B cell (primary cell): Measurements from ENCODE around the gene LRRC40. TPM values are rescaled to one million over a fixed set of nuclear protein-coding genes. Genes with fewer than 3 reads are reported as not detected.

Source experiments
- ATAC-seq: fragments of 200-7000 bp; cut with Tn5 transposase; one replicate; pipeline ENCODE4 v1.10.0; 2021; ENCODE audit warnings: low read depth, mild to moderate bottlenecking, moderate number of reproducible peaks, moderate library complexity
- CTCF ChIA-PET: fragments of 350-600 bp; sonication (Branson Sonifier 250); formaldehyde crosslinking; loops from one replicate; lab custom pipeline; 2021; ENCODE audit warnings: antibody characterized with exemption, inconsistent platforms; lab: Charles Lee
- POLR2A ChIA-PET: fragments of 350-600 bp; sonication (Branson Sonifier 250); formaldehyde crosslinking; loops from one replicate; lab custom pipeline; 2021; ENCODE audit warnings: antibody characterized with exemption; lab: Charles Lee
- DNase-seq: peaks from one replicate; pipeline ENCODE4 v3.0.0; 2013
- H2AFZ ChIP-seq: 2 replicates; pipeline ENCODE4 v1.6.1; 2012; ENCODE audit warnings: mild to moderate bottlenecking, low read depth, low read length; ENCODE audit not compliant: insufficient read depth, poor library complexity, severe bottlenecking
- H3K27ac ChIP-seq, 2 donors: 1 replicate in 1 of 2; 2 replicates in 1 of 2; pipeline ENCODE4 v1.5.1; 2012 to 2013; ENCODE audit warnings: low read length in 2 of 2, mild to moderate bottlenecking in 2 of 2, moderate library complexity in 1 of 2
- H3K27me3 ChIP-seq, 4 experiments: fragments of 200-600 bp in 1 of 4; sonication (generic) in 1 of 4; replicated peaks in 1 of 4; 1 replicate in 2 of 4; 2 replicates in 2 of 4; pipeline versions ENCODE4 v1.6.1 to v1.7.0; 2013 to 2016; ENCODE audit warnings: low read length in 3 of 4, mild to moderate bottlenecking in 2 of 4, mixed read lengths in 1 of 4, moderate library complexity in 1 of 4; ENCODE audit not compliant: insufficient read depth in 4 of 4, control insufficient read depth in 3 of 4; ENCODE audit errors: control extremely low read depth in 1 of 4
- H3K36me3 ChIP-seq, 2 experiments: replicated peaks in 1 of 2; 1 replicate in 1 of 2; 2 replicates in 1 of 2; pipeline versions ENCODE4 v1.6.1 to v1.7.1; 2013; ENCODE audit warnings: low read length in 1 of 2; ENCODE audit not compliant: insufficient read depth in 2 of 2, control insufficient read depth in 1 of 2; ENCODE audit errors: control extremely low read depth in 1 of 2, extremely low read depth in 1 of 2
- H3K4me1 ChIP-seq, 2 donors: fragments of 200-600 bp in 1 of 2; sonication (generic) in 1 of 2; 1 replicate in 1 of 2; 2 replicates in 1 of 2; pipeline versions ENCODE4 v1.5.1 to v1.6.1; 2013 to 2017; ENCODE audit warnings: low read length in 2 of 2; ENCODE audit not compliant: control insufficient read depth in 2 of 2, insufficient read depth in 2 of 2
- H3K4me2 ChIP-seq: replicated peaks from 2 replicates; pipeline ENCODE3; 2012; ENCODE audit warnings: mild to moderate bottlenecking, low read depth, low read length; ENCODE audit not compliant: poor library complexity, severe bottlenecking
- H3K4me3 ChIP-seq, 5 experiments: fragments of 200-600 bp in 1 of 5; sonication (generic) in 1 of 5; 1 replicate in 3 of 5; 2 replicates in 2 of 5; pipeline versions ENCODE4 v1.5.1 to v1.7.0; 2011 to 2016; ENCODE audit warnings: low read length in 4 of 5, mild to moderate bottlenecking in 4 of 5, low read depth in 2 of 5, control low read depth in 1 of 5, moderate library complexity in 1 of 5; ENCODE audit not compliant: insufficient read depth in 1 of 5; ENCODE audit errors: control extremely low read depth in 1 of 5, extremely low read depth in 1 of 5
- H3K79me2 ChIP-seq: fragments of 200-600 bp; sonication (generic); one replicate; pipeline ENCODE4 v1.6.0; 2016; ENCODE audit warnings: low read length; ENCODE audit not compliant: control insufficient read depth, insufficient read depth
- H3K9ac ChIP-seq: fragments of 200-600 bp; sonication (generic); 2 replicates; pipeline ENCODE4 v1.6.1; 2017; ENCODE audit warnings: mild to moderate bottlenecking, low read length, moderate library complexity
- H3K9me3 ChIP-seq, 3 donors: one replicate each; pipeline versions ENCODE4 v1.6.1 to v1.7.1; 2013; ENCODE audit warnings: low read length in 2 of 3; ENCODE audit not compliant: control insufficient read depth in 2 of 3, insufficient read depth in 1 of 3; ENCODE audit errors: control extremely low read depth in 1 of 3
- H4K20me1 ChIP-seq: 2 replicates; pipeline ENCODE4 v1.6.0; 2012; ENCODE audit warnings: mild to moderate bottlenecking, low read length; ENCODE audit not compliant: insufficient read depth, control insufficient read depth, poor library complexity, severe bottlenecking
- H3K27ac Mint-ChIP-seq: one replicate; pipeline ENCODE4 v1.8.0; 2021; ENCODE audit warnings: mixed read lengths
- H3K27me3 Mint-ChIP-seq: one replicate; pipeline ENCODE4 v1.8.0; 2021; ENCODE audit warnings: mixed read lengths
- H3K4me1 Mint-ChIP-seq: one replicate; pipeline ENCODE4 v1.8.0; 2021; ENCODE audit warnings: mixed read lengths
- H3K4me3 Mint-ChIP-seq: one replicate; pipeline ENCODE4 v1.8.0; 2021; ENCODE audit warnings: mixed read lengths
- H3K9me3 Mint-ChIP-seq: one replicate; pipeline ENCODE4 v1.8.0; 2022; ENCODE audit warnings: mixed read lengths; ENCODE audit not compliant: insufficient read depth
- CTCF ChIP-seq: fragments of 200-600 bp; IDR thresholded peaks from one replicate; pipeline ENCODE4 v1.8.0; 2022; ENCODE audit warnings: antibody characterized with exemption, mild to moderate bottlenecking
- EZH2 ChIP-seq: IDR thresholded peaks from 2 replicates; pipeline ENCODE4 v1.6.1; 2012; ENCODE audit warnings: borderline replicate concordance, low read depth, mild to moderate bottlenecking, moderate library complexity, low read length; ENCODE audit not compliant: insufficient read depth, poor library complexity, severe bottlenecking
- WGBS: methylation state at CpG from one replicate; pipeline ENCODE4 v1.1.5; 2013; ENCODE audit warnings: missing lambda C conversion rate; ENCODE audit not compliant: insufficient coverage; 5-methylcytosine and 5-hydroxymethylcytosine counted together
- intact Hi-C: fragments of 100-400 bp; cut with micrococcal nuclease; formaldehyde crosslinking; loops from one replicate; pipeline ENCODE4 v1.10.0; 2022
- polyA plus RNA-seq: library from polyadenylated mRNA; depleted of rRNA; stranded (reverse); fragments of >200 nt; gene quantifications from 2 replicates; pipeline ENCODE4 v1.2.3, GENCODE V29; 2012
- total RNA-seq, 2 donors: library from RNA; stranded (reverse); fragments of 120-200 nt in 1 of 2; gene quantifications; 1 replicate in 1 of 2; 2 replicates in 1 of 2; pipeline versions ENCODE4 v1.2.3 to v1.2.4, GENCODE V29; 2013 to 2022

The LRRC40 gene
- total and polyA plus RNA-seq, 2 donors (not counting 1 experiment from before 2014, with no cell fraction given) = 4.4 to 14.5 TPM

GRCh38 chr1:70220517-70221237 is 15.3 kb upstream of the LRRC40 start:
- Histone ChIP-seq H3K4me2 (peak overlapping the region; percentile 67), H4K20me1 (peaks cover 20% of the 10 kb centered on the region), H3K9ac (peak overlapping the region; percentile 86), H3K36me3 (peaks cover 1 to 18% of the 10 kb centered on the region in 2 experiments), H3K27me3 (no peaks in the 10 kb centered on the region), H2AFZ (peak overlapping the region; percentile 82), H3K79me2 (peaks cover 84% of the 10 kb centered on the region), H3K4me3 (peak overlapping the region; percentile 42 to 81 (median 79)), H3K27ac (peak overlapping the region; percentile 94), H3K4me1 (peaks cover 11 to 25% of the 10 kb centered on the region in 2 donors), H3K9me3 (no peaks in the 10 kb centered on the region)
- no peaks in the 10 kb centered on the region for H3K27me3 Mint-ChIP-seq
- H3K9me3 Mint-ChIP-seq = no peaks in the 10 kb centered on the region
- ChIA-PET CTCF (interaction anchor here (0.5 to 1.9 kb wide), 4 partner anchors 10 to 1874 kb away, joined by 3 to 12 read pairs (median 4); partner anchors contain the start of genes ANKRD13C and LRRC40), POLR2A (interaction anchor here (0.7 to 1.9 kb wide), 5 partner anchors 11 to 190 kb away, joined by 3 to 14 read pairs (median 3); partner anchors contain the start of genes ANKRD13C, CTH and LRRC40)
- peaks cover 46% of the 10 kb centered on the region for H3K4me1 Mint-ChIP-seq
- 49% methylated on average over 6 of the region's 17 CpGs for WGBS
- H3K27ac Mint-ChIP-seq = peak overlapping the region; percentile 97
- peak overlapping the region; percentile 93 for H3K4me3 Mint-ChIP-seq
- DNase-seq = no peak
- TF ChIP-seq CTCF (no peak), EZH2 (no peak)
- ATAC-seq = no peak
- intact Hi-C loops = loop anchor here (1.0 kb wide), 4 partner anchors 15 to 861 kb away; partner anchors contain the start of genes ANKRD13C, CTH, LRRC40 and ZRANB2

- H3K27me3 ChIP-seq = no peaks in the 10 kb centered on the region
- peak; percentile 23 for DNase-seq
- H3K4me3 Mint-ChIP-seq = peak overlapping the region; percentile 69
- H4K20me1 ChIP-seq = peaks cover 27% of the 10 kb centered on the region
- no peak overlapping the region for H3K9ac ChIP-seq
- H3K27ac Mint-ChIP-seq = peak overlapping the region; percentile 76
- POLR2A ChIA-PET = interaction anchor here (1.9 kb wide), 1 partner anchor 14 kb away, joined by 14 read pairs; the partner anchor contains the start of gene LRRC40
- no peaks in the 10 kb centered on the region for H3K27me3 Mint-ChIP-seq
- H3K79me2 ChIP-seq = peaks cover 84% of the 10 kb centered on the region
- ATAC-seq = no peak
- peak overlapping the region in 1 of 2 donors; percentile 34 for H3K27ac ChIP-seq
- 20% methylated on average over 1 of the region's 2 CpGs for WGBS
- H3K36me3 ChIP-seq = peaks cover 3 to 15% of the 10 kb centered on the region in 2 experiments
- peaks cover 11 to 25% of the 10 kb centered on the region in 2 donors for H3K4me1 ChIP-seq
- no peaks in the 10 kb centered on the region for H3K9me3 Mint-ChIP-seq
- no peaks in the 10 kb centered on the region for H3K9me3 ChIP-seq
- intact Hi-C loops = no loop called here
- H2AFZ ChIP-seq = no peak overlapping the region
- peaks cover 46% of the 10 kb centered on the region for H3K4me1 Mint-ChIP-seq
- H3K4me3 ChIP-seq = no peak overlapping the region
- CTCF ChIA-PET = interaction anchor here (0.6 to 1.9 kb wide), 2 partner anchors 15 to 1873 kb away, joined by 4 to 12 read pairs; partner anchors contain the start of gene LRRC40
- H3K4me2 ChIP-seq = no peak overlapping the region
- TF ChIP-seq CTCF (no peak), EZH2 (no peak)
Observed at GRCh38 chr1:70220015-70220414, 14.6 kb upstream of the LRRC40 start.
